Measurements from ENCODE around the gene ELMO1. TPM values are rescaled to one million over a fixed set of nuclear protein-coding genes. Genes with fewer than 3 reads are reported as not detected.

Gene ELMO1
- total and polyA plus RNA-seq, 2 of the 13 experiments (the other 11 are each of a cell fraction or from before 2014, with no cell fraction given), result 0.11 to 0.17 TPM

DNA sequence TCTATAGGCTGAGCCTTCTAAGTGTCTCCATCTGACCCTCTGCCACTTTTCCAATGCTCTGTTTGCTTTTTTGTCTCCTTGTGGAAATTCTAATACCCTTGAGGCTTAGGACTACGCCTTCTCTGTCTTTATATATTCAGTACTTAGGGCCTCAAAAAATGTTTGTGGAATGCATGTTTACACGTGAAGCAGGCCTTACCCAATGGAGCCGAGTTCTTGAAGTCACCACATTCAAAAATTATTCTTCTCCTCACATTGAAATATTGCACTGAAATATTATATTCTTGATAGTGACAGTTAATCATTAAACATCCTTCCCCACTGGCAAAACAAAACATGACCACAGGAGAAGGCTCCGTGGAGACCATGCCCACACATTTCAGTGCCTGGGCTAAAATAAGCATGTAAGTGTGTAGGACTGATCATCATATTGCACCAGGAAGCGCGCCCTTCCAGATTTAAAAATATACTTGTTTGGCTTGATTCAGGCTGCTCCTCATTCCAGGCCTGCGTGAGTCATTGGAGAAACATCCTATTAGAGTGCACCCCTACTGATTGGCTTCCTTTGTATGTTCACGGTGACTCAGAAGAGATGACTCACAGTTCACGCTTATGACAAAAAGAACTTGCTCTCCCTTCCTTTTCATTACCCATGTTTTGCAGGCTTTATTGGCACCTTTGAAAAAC, 416.9 kb downstream of the ELMO1 start (continued):
- TF ChIP-seq EP300 (IDR thresholded peaks at IDR 0.05; ENCODE audit: low read depth in 2 of 2, low read length in 2 of 2), result peak in 1 of 2 experiments; percentile 69; a peak in 1 of 4 replicates
- TF ChIP-seq EP300 (CRISPR knock-in tag; IDR thresholded peaks at IDR 0.05; ENCODE audit: borderline replicate concordance), result peak; percentile 59; the same call in 1 of the 2 replicates
- no peak for TF ChIP-seq ZNF777 (CRISPR knock-in tag; IDR thresholded peaks at IDR 0.05)
- TF ChIP-seq NFKBIZ (CRISPR knock-in tag; IDR thresholded peaks at IDR 0.05), result no peak; the same call in 1 of the 2 replicates
- TF ChIP-seq CREB1 (IDR thresholded peaks at IDR 0.05), result peak; percentile 86
- peak; percentile 79 for TF ChIP-seq CREB1 (CRISPR knock-in tag; IDR thresholded peaks at IDR 0.05)
- TF ChIP-seq MIXL1 (CRISPR knock-in tag; IDR thresholded peaks at IDR 0.05), result peak; percentile 77
- TF ChIP-seq, protein P1, sequence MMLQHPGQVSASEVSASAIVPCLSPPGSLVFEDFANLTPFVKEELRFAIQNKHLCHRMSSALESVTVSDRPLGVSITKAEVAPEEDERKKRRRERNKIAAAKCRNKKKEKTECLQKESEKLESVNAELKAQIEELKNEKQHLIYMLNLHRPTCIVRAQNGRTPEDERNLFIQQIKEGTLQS (CRISPR knock-in tag; IDR thresholded peaks at IDR 0.05), result peak; percentile 97
- TF ChIP-seq, protein P2, sequence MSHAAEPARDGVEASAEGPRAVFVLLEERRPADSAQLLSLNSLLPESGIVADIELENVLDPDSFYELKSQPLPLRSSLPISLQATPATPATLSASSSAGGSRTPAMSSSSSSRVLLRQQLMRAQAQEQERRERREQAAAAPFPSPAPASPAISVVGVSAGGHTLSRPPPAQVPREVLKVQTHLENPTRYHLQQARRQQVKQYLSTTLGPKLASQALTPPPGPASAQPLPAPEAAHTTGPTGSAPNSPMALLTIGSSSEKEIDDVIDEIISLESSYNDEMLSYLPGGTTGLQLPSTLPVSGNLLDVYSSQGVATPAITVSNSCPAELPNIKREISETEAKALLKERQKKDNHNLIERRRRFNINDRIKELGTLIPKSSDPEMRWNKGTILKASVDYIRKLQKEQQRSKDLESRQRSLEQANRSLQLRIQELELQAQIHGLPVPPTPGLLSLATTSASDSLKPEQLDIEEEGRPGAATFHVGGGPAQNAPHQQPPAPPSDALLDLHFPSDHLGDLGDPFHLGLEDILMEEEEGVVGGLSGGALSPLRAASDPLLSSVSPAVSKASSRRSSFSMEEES (CRISPR knock-in tag; IDR thresholded peaks at IDR 0.05), result 0 out of 2 replicates have a peak, but pooled peaks have one; percentile 21
- TF ChIP-seq NFKB2 (CRISPR knock-in tag; IDR thresholded peaks at IDR 0.05; ENCODE audit: borderline replicate concordance), result no peak
- TF ChIP-seq TBL1XR1 (IDR thresholded peaks at IDR 0.05; ENCODE audit: borderline replicate concordance, low read length, partially characterized antibody), result no peak
- 0 out of 2 replicates have a peak, but pooled peaks have one; percentile 24 for TF ChIP-seq ZMYM2 (CRISPR knock-in tag; IDR thresholded peaks at IDR 0.05)
- TF ChIP-seq STAG1 (CRISPR knock-in tag; IDR thresholded peaks at IDR 0.05), result peak; percentile 28
- no peak for TF ChIP-seq ZNF558 (CRISPR knock-in tag; IDR thresholded peaks at IDR 0.05; ENCODE audit: borderline replicate concordance)
- no peak for TF ChIP-seq ARNT2 (CRISPR knock-in tag; IDR thresholded peaks at IDR 0.05; ENCODE audit: low read depth)
- 0 out of 2 replicates have a peak, but pooled peaks have one; percentile 22 for TF ChIP-seq KDM6A (CRISPR knock-in tag; IDR thresholded peaks at IDR 0.05; ENCODE audit: low read depth)
- 0 out of 2 replicates have a peak, but pooled peaks have one; percentile 10 for TF ChIP-seq CEBPG (CRISPR knock-in tag; IDR thresholded peaks at IDR 0.05)
- TF ChIP-seq ZNF850 (CRISPR knock-in tag; conservative IDR thresholded peaks at IDR 0.05), result no peak
- TF ChIP-seq NFYB (CRISPR knock-in tag; IDR thresholded peaks at IDR 0.05), result peak; percentile 60
- TF ChIP-seq, protein P3, sequence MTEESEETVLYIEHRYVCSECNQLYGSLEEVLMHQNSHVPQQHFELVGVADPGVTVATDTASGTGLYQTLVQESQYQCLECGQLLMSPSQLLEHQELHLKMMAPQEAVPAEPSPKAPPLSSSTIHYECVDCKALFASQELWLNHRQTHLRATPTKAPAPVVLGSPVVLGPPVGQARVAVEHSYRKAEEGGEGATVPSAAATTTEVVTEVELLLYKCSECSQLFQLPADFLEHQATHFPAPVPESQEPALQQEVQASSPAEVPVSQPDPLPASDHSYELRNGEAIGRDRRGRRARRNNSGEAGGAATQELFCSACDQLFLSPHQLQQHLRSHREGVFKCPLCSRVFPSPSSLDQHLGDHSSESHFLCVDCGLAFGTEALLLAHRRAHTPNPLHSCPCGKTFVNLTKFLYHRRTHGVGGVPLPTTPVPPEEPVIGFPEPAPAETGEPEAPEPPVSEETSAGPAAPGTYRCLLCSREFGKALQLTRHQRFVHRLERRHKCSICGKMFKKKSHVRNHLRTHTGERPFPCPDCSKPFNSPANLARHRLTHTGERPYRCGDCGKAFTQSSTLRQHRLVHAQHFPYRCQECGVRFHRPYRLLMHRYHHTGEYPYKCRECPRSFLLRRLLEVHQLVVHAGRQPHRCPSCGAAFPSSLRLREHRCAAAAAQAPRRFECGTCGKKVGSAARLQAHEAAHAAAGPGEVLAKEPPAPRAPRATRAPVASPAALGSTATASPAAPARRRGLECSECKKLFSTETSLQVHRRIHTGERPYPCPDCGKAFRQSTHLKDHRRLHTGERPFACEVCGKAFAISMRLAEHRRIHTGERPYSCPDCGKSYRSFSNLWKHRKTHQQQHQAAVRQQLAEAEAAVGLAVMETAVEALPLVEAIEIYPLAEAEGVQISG (CRISPR knock-in tag; IDR thresholded peaks at IDR 0.05), result 0 out of 2 replicates have a peak, but pooled peaks have one; percentile 29
- TF ChIP-seq TOPORS (CRISPR knock-in tag; IDR thresholded peaks at IDR 0.05), result no peak
- TF ChIP-seq, protein P4, sequence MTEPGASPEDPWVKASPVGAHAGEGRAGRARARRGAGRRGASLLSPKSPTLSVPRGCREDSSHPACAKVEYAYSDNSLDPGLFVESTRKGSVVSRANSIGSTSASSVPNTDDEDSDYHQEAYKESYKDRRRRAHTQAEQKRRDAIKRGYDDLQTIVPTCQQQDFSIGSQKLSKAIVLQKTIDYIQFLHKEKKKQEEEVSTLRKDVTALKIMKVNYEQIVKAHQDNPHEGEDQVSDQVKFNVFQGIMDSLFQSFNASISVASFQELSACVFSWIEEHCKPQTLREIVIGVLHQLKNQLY (CRISPR knock-in tag; IDR thresholded peaks at IDR 0.05), result no peak
- TF ChIP-seq NR2F1 (CRISPR knock-in tag; IDR thresholded peaks at IDR 0.05), result peak in 1 of 2 experiments; percentile 50; a peak in 1 of 4 replicates
- no peak for TF ChIP-seq ZNF431 (CRISPR knock-in tag; IDR thresholded peaks at IDR 0.05; ENCODE audit: borderline replicate concordance, low read depth)

Measured in HepG2 (cell line).